HG02798 (cell line): ENCODE data around the gene LPIN3.
"Not testable (repeated sequence)": the region's sequence is repeated elsewhere in the genome, so short reads cannot be mapped to it uniquely, and the experiment has no call there.

Source experiments
- ATAC-seq: cut with Tn5 transposase; IDR thresholded peaks from one replicate; pipeline ENCODE4 v1.9.1; 2021; ENCODE audit warnings: mild to moderate bottlenecking; ENCODE audit not compliant: unreplicated experiment, poor library complexity

Gene LPIN3

GRCh38 chr20:41340327-41341055 is at the start of gene LPIN3:
Gene LPIN3, plus strand, starts transcription at chr20:41340821. Its CDS starts 4,983 bp downstream, at chr20:41345804.
- ATAC-seq: peak; percentile 46

- ATAC-seq: no peak
These were observed 47.2 kb upstream of the LPIN3 start for GRCh38 chr20:41293269-41294037.

DNA sequence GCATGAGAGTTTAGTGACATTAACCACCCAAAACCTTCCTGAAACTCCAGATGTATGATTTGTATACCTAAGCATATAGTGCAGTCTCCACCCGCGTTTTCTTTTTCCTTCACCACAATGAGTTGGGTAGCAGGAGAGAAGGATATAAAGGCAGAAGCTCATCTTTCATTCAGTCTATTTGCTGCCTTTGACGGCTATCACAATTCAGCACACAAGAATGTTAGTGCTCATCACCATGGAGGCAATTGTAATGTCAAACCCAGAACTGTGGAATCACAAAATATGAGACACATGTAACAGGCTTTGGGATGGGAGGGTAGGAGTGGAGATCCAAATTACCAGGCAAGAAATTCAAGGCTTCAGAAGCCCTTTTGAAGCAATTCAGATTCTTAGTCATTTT is 40.7 kb upstream of the LPIN3 start:
- no peak for ATAC-seq

- ATAC-seq: no peak
These were observed 40.2 kb upstream of the LPIN3 start for GRCh38 chr20:41300383-41300782.

GRCh38 chr20:41300886-41301285 is 39.7 kb upstream of the LPIN3 start:
- ATAC-seq: no peak

- ATAC-seq: no peak
These were observed 36.6 kb upstream of the LPIN3 start for GRCh38 chr20:41304002-41304401.

DNA sequence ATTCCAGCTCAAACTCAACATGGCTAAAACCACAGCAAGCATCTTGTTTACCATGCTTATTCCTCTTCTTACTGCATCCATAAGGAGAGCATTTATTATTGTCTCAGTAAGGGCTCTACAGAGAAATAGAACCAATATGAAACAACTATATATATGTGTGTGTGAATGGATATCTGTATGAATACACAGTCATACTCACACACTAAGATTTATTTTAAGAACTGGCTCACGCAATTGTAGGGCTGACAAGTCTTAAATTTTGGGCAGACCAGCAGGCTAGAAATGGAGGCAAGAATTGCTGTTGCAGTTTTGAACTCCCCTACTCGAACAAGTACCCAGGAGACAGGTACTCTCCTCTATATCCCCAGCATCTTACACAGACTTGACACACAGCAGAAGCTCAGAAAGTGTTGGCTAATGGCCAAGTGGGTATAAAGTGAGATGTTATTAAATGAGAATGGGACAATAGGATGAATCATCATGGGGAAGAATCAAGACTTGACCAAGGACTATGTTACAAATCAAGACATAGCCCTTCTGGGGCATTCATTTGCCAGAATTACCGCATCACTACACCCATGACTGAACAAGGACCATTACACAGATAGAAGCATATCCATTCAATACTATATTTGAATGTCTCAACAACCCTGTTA is 36.1 kb upstream of the LPIN3 start:
- ATAC-seq: no peak

GRCh38 chr20:41306061-41306727 is 34.4 kb upstream of the LPIN3 start:
- ATAC-seq: peak; percentile 82

- no peak for ATAC-seq
These were observed 33.6 kb upstream of the LPIN3 start for GRCh38 chr20:41307021-41307420.

GRCh38 chr20:41308290-41308711 is 32.3 kb upstream of the LPIN3 start:
- no peak for ATAC-seq

- ATAC-seq: no peak
These were observed 31.8 kb upstream of the LPIN3 start for GRCh38 chr20:41308726-41309413.

GRCh38 chr20:41309817-41310216 is 30.8 kb upstream of the LPIN3 start:
- no peak for ATAC-seq

GRCh38 chr20:41312009-41312408 is 28.6 kb upstream of the LPIN3 start:
- ATAC-seq: not testable (repeated sequence)

DNA sequence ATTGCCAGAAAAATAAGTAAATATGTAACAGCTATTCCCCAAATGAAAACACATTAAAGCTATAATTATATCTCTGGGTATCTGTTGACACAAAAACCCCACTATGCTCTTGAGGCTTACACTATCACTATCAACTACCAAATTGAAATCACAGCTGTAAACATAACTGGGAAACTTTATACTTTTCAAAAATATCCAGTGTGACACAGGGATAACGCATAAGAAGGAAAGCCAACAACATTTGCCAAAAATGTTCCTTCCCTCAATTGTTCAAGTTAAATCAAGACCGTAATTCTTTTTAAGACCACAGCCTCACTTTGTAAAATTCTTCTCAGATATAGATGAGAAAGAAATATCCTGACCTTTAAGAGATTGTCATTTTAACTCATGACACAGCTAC is 26.2 kb upstream of the LPIN3 start:
- no peak for ATAC-seq

- no peak for ATAC-seq
These were observed 24.6 kb upstream of the LPIN3 start for GRCh38 chr20:41316051-41316450.

GRCh38 chr20:41316602-41317545 is 23.7 kb upstream of the LPIN3 start:
- ATAC-seq: peak; percentile 62

DNA sequence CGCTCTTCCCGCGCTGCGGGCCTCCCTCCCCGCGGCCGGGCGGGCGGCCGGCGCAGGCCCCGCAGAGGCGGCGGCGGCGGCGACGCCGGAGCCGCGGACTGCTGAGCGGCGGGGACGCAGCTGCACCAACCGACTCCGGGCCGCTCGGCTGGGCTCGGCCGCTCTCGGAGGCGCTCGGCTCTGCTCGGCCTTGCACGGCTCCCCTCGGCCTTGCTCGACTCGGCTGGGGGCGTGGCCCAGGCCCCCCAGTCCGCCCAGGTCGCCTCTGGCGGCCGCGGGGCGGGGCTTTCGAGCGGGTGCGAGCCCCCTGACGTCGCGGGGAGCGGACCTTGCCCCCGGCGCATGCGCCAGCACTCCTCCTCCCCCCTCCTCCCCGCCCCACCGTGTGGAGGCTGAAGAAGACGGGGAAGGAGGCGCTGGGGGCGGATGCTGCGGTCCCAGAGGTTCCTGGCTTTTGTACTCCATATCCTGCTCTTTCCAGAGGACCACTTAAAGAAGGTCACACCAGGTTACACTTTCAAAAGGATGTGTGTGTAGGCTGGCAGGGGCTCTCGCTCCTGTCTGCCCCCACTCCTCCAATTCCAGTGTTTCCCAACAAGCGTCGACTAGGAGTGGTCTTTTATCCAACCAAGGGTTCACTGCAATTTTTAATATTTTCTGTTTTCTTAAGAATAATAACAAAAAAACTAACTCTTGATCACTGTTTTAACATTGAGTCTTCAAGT is 22.9 kb upstream of the LPIN3 start, which contains the start of gene ZHX3:
ZHX3 (minus strand) TSS at position 186 of the 725 bp plus-strand sequence. CDS start 112,815 bp downstream, outside the sequence.
- peak; percentile 99 for ATAC-seq

GRCh38 chr20:41318271-41318649 is 22.4 kb upstream of the LPIN3 start:
- ATAC-seq: no peak
